Endothelial cell of umbilical vein (primary cell): ENCODE data around the gene PRUNE2. TPM values are rescaled to one million over a fixed set of nuclear protein-coding genes. Genes with fewer than 3 reads are reported as not detected.

Source experiments
- BruUV-seq: library from RNA; stranded (reverse); fragments of 400-500 nt; replicated peaks from 2 replicates; lab custom pipeline; 2021; lab: Mats Ljungman, UMichigan
- CTCF ChIA-PET: fragments of 300-600, 350-600 bp; sonication (Branson Sonifier 250); formaldehyde crosslinking; loops from one replicate; lab custom pipeline; 2021; ENCODE audit warnings: antibody characterized with exemption, inconsistent platforms; lab: Charles Lee
- POLR2A ChIA-PET: fragments of 300-600, 350-600 bp; sonication (Branson Sonifier 250); formaldehyde crosslinking; loops from one replicate; lab custom pipeline; 2021; ENCODE audit warnings: antibody characterized with exemption, inconsistent platforms; lab: Charles Lee
- DNase-seq: peaks from one replicate; pipeline ENCODE4 v3.0.0-alpha.2; 2011; ENCODE audit warnings: low read depth, low spot score
- FAIRE-seq: peaks from 2 replicates; lab custom pipeline; 2011; peaks lifted over from hg19 to GRCh38; lab: Jason Lieb, UNC
- H2AFZ ChIP-seq: 2 replicates; pipeline ENCODE4 v1.6.0; 2012; ENCODE audit warnings: low read depth, low read length, control low read depth, inconsistent platforms
- H3K27ac ChIP-seq: 2 replicates; pipeline ENCODE4 v1.5.1; 2011; ENCODE audit warnings: low read depth, mild to moderate bottlenecking, control low read depth, low read length, moderate library complexity; ENCODE audit not compliant: insufficient read depth
- H3K27me3 ChIP-seq, 2 experiments: 2 replicates each; pipeline versions ENCODE4 v1.6.0 to v1.6.1; 2011; ENCODE audit warnings: low read length in 2 of 2, mixed read lengths in 1 of 2; ENCODE audit not compliant: control insufficient read depth in 2 of 2, insufficient read depth in 2 of 2
- H3K36me3 ChIP-seq, 2 experiments: 2 replicates in 1 of 2; 3 replicates in 1 of 2; pipeline ENCODE4 v1.5.1; 2011; ENCODE audit warnings: low read length in 2 of 2, mild to moderate bottlenecking in 1 of 2, moderate library complexity in 1 of 2; ENCODE audit not compliant: control insufficient read depth in 2 of 2, insufficient read depth in 2 of 2; ENCODE audit errors: extremely low read depth in 1 of 2
- H3K4me1 ChIP-seq: 3 replicates; pipeline ENCODE4 v1.5.1; 2011; ENCODE audit warnings: mild to moderate bottlenecking, low read length; ENCODE audit not compliant: control insufficient read depth, insufficient read depth; ENCODE audit errors: extremely low read depth
- H3K4me2 ChIP-seq: 2 replicates; pipeline ENCODE4 v1.6.1; 2011; ENCODE audit warnings: low read length, control low read depth, mixed read lengths; ENCODE audit not compliant: insufficient read depth
- H3K4me3 ChIP-seq, 3 experiments: fragments of 200-600 bp in 1 of 3; sonication (generic), shearing (Covaris generic) in 1 of 3; replicated peaks in 1 of 3; 2 replicates each; pipeline ENCODE4 v1.5.1; 2011 to 2016; ENCODE audit warnings: control low read depth in 3 of 3, low read length in 3 of 3, mild to moderate bottlenecking in 2 of 3, inconsistent platforms in 1 of 3, low read depth in 1 of 3, moderate library complexity in 1 of 3; ENCODE audit not compliant: insufficient read depth in 1 of 3
- H3K79me2 ChIP-seq: 2 replicates; pipeline ENCODE4 v1.6.0; 2012; ENCODE audit warnings: low read length, inconsistent platforms; ENCODE audit not compliant: control insufficient read depth, insufficient read depth
- H3K9ac ChIP-seq: replicated peaks from 2 replicates; pipeline ENCODE3; 2011; ENCODE audit warnings: low read length, control low read depth; ENCODE audit not compliant: insufficient read depth; ENCODE audit errors: extremely low read depth
- H3K9me1 ChIP-seq: replicated peaks from 3 replicates; pipeline ENCODE4 v1.6.0; 2011; ENCODE audit warnings: mild to moderate bottlenecking, low read length; ENCODE audit not compliant: control insufficient read depth, insufficient read depth; ENCODE audit errors: extremely low read depth
- H3K9me3 ChIP-seq: replicated peaks from 2 replicates; pipeline ENCODE4 v1.5.1; 2012; ENCODE audit warnings: low read length, inconsistent platforms; ENCODE audit not compliant: control insufficient read depth, insufficient read depth
- H4K20me1 ChIP-seq: replicated peaks from 2 replicates; pipeline ENCODE3; 2011; ENCODE audit warnings: mild to moderate bottlenecking, low read length; ENCODE audit not compliant: control insufficient read depth, insufficient read depth; ENCODE audit errors: extremely low read depth
- EZH2 ChIP-seq: IDR thresholded peaks from 2 replicates; pipeline ENCODE4 v1.6.1; 2012; ENCODE audit warnings: borderline replicate concordance, low read depth, mild to moderate bottlenecking, moderate library complexity, low read length, inconsistent platforms; ENCODE audit not compliant: severe bottlenecking
- FOS ChIP-seq: IDR thresholded peaks from 2 replicates; pipeline ENCODE4 v1.6.1; 2011; ENCODE audit warnings: mild to moderate bottlenecking, low read length, moderate library complexity, borderline replicate concordance; ENCODE audit not compliant: insufficient read depth
- GATA2 ChIP-seq: IDR thresholded peaks from 2 replicates; pipeline ENCODE4 v1.7.0; 2011; ENCODE audit warnings: low read depth, mild to moderate bottlenecking, moderate library complexity, mixed read lengths, low read length; ENCODE audit not compliant: insufficient read length, insufficient read depth
- JUN ChIP-seq: IDR thresholded peaks from 2 replicates; pipeline ENCODE4 v1.6.1; 2011; ENCODE audit warnings: borderline replicate concordance, low read depth; ENCODE audit not compliant: insufficient read length, insufficient read depth
- MAX ChIP-seq: IDR thresholded peaks from 2 replicates; pipeline ENCODE4 v1.6.1; 2011; ENCODE audit not compliant: insufficient read depth, insufficient read length
- MYC ChIP-seq: IDR thresholded peaks from one replicate; pipeline ENCODE4 v1.6.1; 2011; ENCODE audit warnings: mild to moderate bottlenecking, low read depth, low read length
- POLR2A ChIP-seq: IDR thresholded peaks from 2 replicates; pipeline ENCODE4 v1.6.1; 2012; ENCODE audit warnings: low read depth, mild to moderate bottlenecking, control low read depth, low read length
- POLR2AphosphoS5 ChIP-seq: IDR thresholded peaks from 2 replicates; pipeline ENCODE4 v1.6.1; 2012; ENCODE audit warnings: low read depth, mild to moderate bottlenecking, control low read depth, low read length, moderate library complexity; ENCODE audit not compliant: insufficient read depth
- dilution Hi-C: fragments of 300-500 bp; cut with MboI; formaldehyde crosslinking; loops from one replicate; pipeline ENCODE4 v1.15.0; 2019; ENCODE audit warnings: low sequenced_read_pairs; ENCODE audit not compliant: extremely low pct_ligation_motif_present
- intact Hi-C: fragments of 100-400 bp; cut with micrococcal nuclease; formaldehyde crosslinking; loops from one replicate; pipeline ENCODE4 v1.10.0; 2022
- polyA plus RNA-seq, 4 experiments: library from polyadenylated mRNA; depleted of rRNA in 3 of 4; stranded (reverse) in 3 of 4; unstranded in 1 of 4; fragments of >200 nt; gene quantifications; 2 replicates each; pipeline versions ENCODE4 v1.2.1 to v1.2.3, GENCODE V29; 2011 to 2012; ENCODE audit warnings: missing spikeins in 1 of 4
- total RNA-seq: library from RNA; stranded (reverse); gene quantifications from 2 replicates; pipeline ENCODE4 v1.2.3, GENCODE V29; 2021
- TF ChIP-seq, protein P1 (sequence below), 2 donors: IDR thresholded peaks; 1 replicate in 1 of 2; 2 replicates in 1 of 2; pipeline ENCODE4 v1.5.1; 2011; ENCODE audit warnings: low read length in 2 of 2, mild to moderate bottlenecking in 2 of 2, moderate library complexity in 2 of 2, control low read depth in 1 of 2, inconsistent platforms in 1 of 2, low read depth in 1 of 2; ENCODE audit not compliant: insufficient read depth in 1 of 2; ENCODE audit errors: extremely low read depth in 1 of 2

PRUNE2 gene
- total and polyA plus RNA-seq, 2 donors (not counting 3 experiments of a cell fraction or from before 2014, with no cell fraction given): 15.8 to 21.7 TPM

- DNase-seq (peak; percentile 17), FAIRE-seq (no peak)
- Histone ChIP-seq H3K4me1 (no peaks in the 10 kb centered on the region), H3K27ac (no peak overlapping the region), H3K36me3 (no peaks in the 10 kb centered on the region), H2AFZ (no peak overlapping the region), H3K79me2 (no peaks in the 10 kb centered on the region), H3K9ac (no peak overlapping the region), H3K4me2 (no peak overlapping the region), H3K9me3 (no peaks in the 10 kb centered on the region), H3K27me3 (peaks cover 2 to 6% of the 10 kb centered on the region in 2 experiments), H4K20me1 (no peaks in the 10 kb centered on the region), H3K4me3 (no peak overlapping the region), H3K9me1 (no peaks in the 10 kb centered on the region)
- TF ChIP-seq FOS (no peak), MYC (no peak), JUN (no peak), POLR2A (no peak), MAX (no peak), GATA2 (no peak), POLR2AphosphoS5 (no peak), EZH2 (no peak)
- TF ChIP-seq, protein P1, sequence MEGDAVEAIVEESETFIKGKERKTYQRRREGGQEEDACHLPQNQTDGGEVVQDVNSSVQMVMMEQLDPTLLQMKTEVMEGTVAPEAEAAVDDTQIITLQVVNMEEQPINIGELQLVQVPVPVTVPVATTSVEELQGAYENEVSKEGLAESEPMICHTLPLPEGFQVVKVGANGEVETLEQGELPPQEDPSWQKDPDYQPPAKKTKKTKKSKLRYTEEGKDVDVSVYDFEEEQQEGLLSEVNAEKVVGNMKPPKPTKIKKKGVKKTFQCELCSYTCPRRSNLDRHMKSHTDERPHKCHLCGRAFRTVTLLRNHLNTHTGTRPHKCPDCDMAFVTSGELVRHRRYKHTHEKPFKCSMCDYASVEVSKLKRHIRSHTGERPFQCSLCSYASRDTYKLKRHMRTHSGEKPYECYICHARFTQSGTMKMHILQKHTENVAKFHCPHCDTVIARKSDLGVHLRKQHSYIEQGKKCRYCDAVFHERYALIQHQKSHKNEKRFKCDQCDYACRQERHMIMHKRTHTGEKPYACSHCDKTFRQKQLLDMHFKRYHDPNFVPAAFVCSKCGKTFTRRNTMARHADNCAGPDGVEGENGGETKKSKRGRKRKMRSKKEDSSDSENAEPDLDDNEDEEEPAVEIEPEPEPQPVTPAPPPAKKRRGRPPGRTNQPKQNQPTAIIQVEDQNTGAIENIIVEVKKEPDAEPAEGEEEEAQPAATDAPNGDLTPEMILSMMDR (IDR thresholded peaks at IDR 0.05; ENCODE audit: extremely low read depth in 1 of 2, insufficient read depth in 1 of 2, low read depth in 1 of 2, low read length in 2 of 2): no peak
- no TSS peak for BruUV-seq
- ChIA-PET CTCF (interaction anchor here (2.0 kb wide), 1 partner anchor 20 kb away, joined by 5 read pairs; no protein-coding TSS in a partner anchor), POLR2A (no interaction called here)
- dilution Hi-C loops: no loop called here
- intact Hi-C loops: no loop called here
Measured at GRCh38 chr9:76772686-76773445, 133.0 kb downstream of the PRUNE2 start.
